Suppressor macrophage treated with lipopolysaccharide for 4 hours (primary cell): ENCODE data around the gene ANKRD11.
"Not testable (repeated sequence)": the region's sequence is repeated elsewhere in the genome, so short reads cannot be mapped to it uniquely, and the experiment has no call there.

ENCODE experiments used
- DNase-seq: peaks from one replicate; pipeline ENCODE4 v3.0.0-alpha.2; 2020

Gene ANKRD11

GRCh38 chr16:89308391-89309333 lies 181.7 kb downstream of the ANKRD11 start:
- DNase-seq = no peak

GRCh38 chr16:89307421-89307805 lies 182.9 kb downstream of the ANKRD11 start:
- DNase-seq = no peak

- DNase-seq = not testable (repeated sequence)
These were observed 183.6 kb downstream of the ANKRD11 start for GRCh38 chr16:89306457-89307420.

- DNase-seq = no peak
These were observed 185.2 kb downstream of the ANKRD11 start for GRCh38 chr16:89304941-89305705.

- no peak for DNase-seq
These were observed 186.0 kb downstream of the ANKRD11 start for GRCh38 chr16:89304181-89304851.

- no peak for DNase-seq
These were observed 186.7 kb downstream of the ANKRD11 start for GRCh38 chr16:89303617-89304016.

GRCh38 chr16:89300976-89301360 lies 189.4 kb downstream of the ANKRD11 start:
- no peak for DNase-seq

GRCh38 chr16:89300311-89300975 lies 189.9 kb downstream of the ANKRD11 start:
- no peak for DNase-seq

- not testable (repeated sequence) for DNase-seq
These were observed 190.8 kb downstream of the ANKRD11 start for GRCh38 chr16:89299357-89300111.

GRCh38 chr16:89298623-89299225 lies 191.6 kb downstream of the ANKRD11 start:
- peak; percentile 22 for DNase-seq

- DNase-seq = no peak
These were observed 192.3 kb downstream of the ANKRD11 start for GRCh38 chr16:89297910-89298545.

- DNase-seq = no peak
These were observed 193.0 kb downstream of the ANKRD11 start for GRCh38 chr16:89297156-89297874.

- DNase-seq = no peak
These were observed 194.4 kb downstream of the ANKRD11 start for GRCh38 chr16:89295915-89296314.

- DNase-seq = no peak
These were observed 195.1 kb downstream of the ANKRD11 start for GRCh38 chr16:89295071-89295900.

- no peak for DNase-seq
These were observed 195.9 kb downstream of the ANKRD11 start for GRCh38 chr16:89294486-89294885.

GRCh38 chr16:89293276-89294143 lies 196.9 kb downstream of the ANKRD11 start:
- DNase-seq = no peak

- no peak for DNase-seq
These were observed 197.8 kb downstream of the ANKRD11 start for GRCh38 chr16:89292443-89293078.
